Prostate gland (tissue), 2 donors: ENCODE measurements around the gene ARPC5.
"Not testable (repeated sequence)": the region's sequence is repeated elsewhere in the genome, so short reads cannot be mapped to it uniquely, and the experiment has no call there.

Source experiments
- CTCF ChIP-seq, 4 experiments: fragments of 200-600 bp in 2 of 4; fragments of 450-650 bp in 2 of 4; sonication (generic) in 2 of 4; IDR thresholded peaks; 1 replicate in 3 of 4; 2 replicates in 1 of 4; pipeline ENCODE4 v1.5.1; 2016 to 2019; ENCODE audit warnings: antibody characterized with exemption in 4 of 4, mild to moderate bottlenecking in 2 of 4, moderate library complexity in 2 of 4
- POLR2A ChIP-seq: fragments of 450-650 bp; IDR thresholded peaks from one replicate; pipeline ENCODE4 v1.6.1; 2016; ENCODE audit warnings: antibody characterized with exemption, mild to moderate bottlenecking

DNA sequence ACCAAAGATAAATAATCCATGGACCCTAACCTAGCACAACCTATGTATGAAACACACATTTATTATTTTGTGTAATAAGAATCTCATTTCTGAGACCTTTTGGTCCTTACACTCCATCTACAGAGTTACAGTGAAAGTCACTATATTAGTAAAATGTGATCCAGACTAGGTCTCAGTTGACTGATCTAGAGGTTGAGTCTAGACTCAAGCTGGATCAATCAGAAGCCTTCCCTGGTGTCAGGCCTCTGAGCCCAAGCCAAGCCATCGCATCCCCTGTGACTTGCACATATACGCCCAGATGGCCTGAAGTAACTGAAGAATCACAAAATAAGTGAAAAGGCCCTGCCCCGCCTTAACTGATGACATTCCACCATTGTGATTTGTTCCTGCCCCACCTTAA, 22.6 kb downstream of the ARPC5 start:
- TF ChIP-seq CTCF (IDR thresholded peaks at IDR 0.05); POLR2A: not testable (repeated sequence)
